ENCODE results near the gene CCDC88B. TPM values are rescaled to one million over a fixed set of nuclear protein-coding genes. Genes with fewer than 3 reads are reported as not detected.

Gene CCDC88B
- total RNA-seq, 1 experiment from 2014 or later = 7.6 TPM

DNA sequence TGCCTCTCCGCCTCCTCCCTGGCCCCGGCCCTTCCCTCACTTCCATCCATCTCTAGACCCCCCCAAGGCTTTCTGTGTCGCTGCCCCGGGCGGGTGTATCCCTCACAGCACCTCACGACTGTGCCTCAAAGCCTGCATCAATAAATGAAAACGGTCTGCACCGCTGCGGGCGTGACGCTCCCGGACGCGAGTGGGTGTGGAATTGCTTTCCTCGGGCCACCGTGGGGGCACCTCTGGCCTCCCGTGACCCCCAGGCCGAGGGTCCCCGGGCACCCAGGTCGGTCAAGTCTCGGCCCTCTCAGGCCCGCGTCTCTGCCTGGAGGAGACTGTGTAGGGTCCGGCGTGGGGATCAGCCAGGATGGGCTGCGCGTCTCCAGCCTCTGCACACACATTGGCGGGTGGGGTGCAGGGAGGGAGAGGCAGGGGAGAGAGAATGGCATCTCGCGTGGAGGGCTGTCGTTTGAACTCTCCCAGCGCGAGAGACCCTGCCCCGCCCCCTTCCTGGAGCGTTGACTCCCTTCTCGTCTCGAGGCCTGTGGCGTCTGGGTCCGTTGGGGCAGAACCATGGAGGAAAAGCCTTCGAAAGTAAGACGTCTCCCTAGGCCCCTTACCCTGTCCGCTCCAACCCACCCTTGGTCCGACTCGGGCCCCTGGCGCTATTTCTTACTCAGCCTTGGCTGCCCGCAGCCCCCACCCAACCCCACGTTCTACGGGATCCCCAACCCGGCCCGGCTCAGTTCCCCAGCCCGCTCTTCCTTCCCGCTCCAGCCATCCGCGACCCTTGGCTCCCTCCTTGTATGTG, 40.0 kb upstream of the CCDC88B start, which contains the start of gene CATSPERZ:
Gene CATSPERZ, plus strand, starts transcription at position 512 of the 802 bp plus-strand sequence. Its CDS starts 53 bp downstream, at position 565.
- peak within 1 kb of the TSS; percentile 60 for H3K27ac Mint-ChIP-seq (ENCODE audit: unreplicated experiment)
- peak within 1 kb of the TSS; percentile 63 for H3K4me3 Mint-ChIP-seq (ENCODE audit: low read depth, unreplicated experiment)
- CTCF ChIA-PET = interaction anchor here (0.6 to 2.2 kb wide), 8 partner anchors 11 to 143 kb away, joined by 3 to 17 read pairs (median 6); no protein-coding TSS in a partner anchor
- no peaks in the 10 kb centered on the region for H3K9me3 Mint-ChIP-seq (ENCODE audit: low read depth, unreplicated experiment)
- no peak for TF ChIP-seq CTCF (IDR thresholded peaks at IDR 0.05; ENCODE audit: unreplicated experiment)
- BruUV-seq (replicated peaks) = no TSS peak
- intact Hi-C loops (cut with micrococcal nuclease; ENCODE audit: unreplicated experiment) = loop anchor here (10.0 kb wide), 1 partner anchor 55 kb away; the partner anchor contains the start of genes FKBP2 and PPP1R14B
- peaks cover 59% of the 10 kb centered on the region for H3K27me3 Mint-ChIP-seq (ENCODE audit: unreplicated experiment)
- DNase-seq = no peak
- H3K4me1 Mint-ChIP-seq (ENCODE audit: low read depth, unreplicated experiment) = peaks cover 26% of the 10 kb centered on the region
- H3K36me3 Mint-ChIP-seq (ENCODE audit: insufficient read depth, unreplicated experiment) = peaks cover 13% of the 10 kb centered on the region

- DNase-seq = no peak
- H3K4me3 Mint-ChIP-seq (ENCODE audit: low read depth, unreplicated experiment) = peak overlapping the region; percentile 100
Measured at GRCh38 chr11:64303109-64304031, 36.6 kb upstream of the CCDC88B start.

DNA sequence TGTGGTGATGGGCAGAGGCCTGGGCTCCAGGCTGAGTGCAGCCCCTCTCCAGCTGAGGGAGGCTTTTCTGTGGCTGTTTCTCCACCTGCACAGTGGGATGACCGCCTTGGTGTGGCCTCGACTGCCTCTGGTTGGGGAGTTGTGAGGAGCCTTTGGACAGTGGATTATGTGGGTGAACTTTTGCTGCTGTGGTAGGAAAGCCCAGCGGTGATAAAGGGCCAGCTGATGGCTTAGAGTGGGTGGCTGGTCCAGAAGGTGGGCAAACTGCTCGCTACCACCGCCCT, 36.0 kb upstream of the CCDC88B start:
- Mint-ChIP-seq H3K4me3 (ENCODE audit: low read depth, unreplicated experiment) (peak overlapping the region; percentile 100), H3K27me3 (ENCODE audit: unreplicated experiment) (peaks cover 21% of the 10 kb centered on the region), H3K9me3 (ENCODE audit: low read depth, unreplicated experiment) (no peaks in the 10 kb centered on the region), H3K27ac (ENCODE audit: unreplicated experiment) (peak overlapping the region; percentile 50), H3K4me1 (ENCODE audit: low read depth, unreplicated experiment) (peaks cover 34% of the 10 kb centered on the region), H3K36me3 (ENCODE audit: insufficient read depth, unreplicated experiment) (peaks cover 39% of the 10 kb centered on the region)
- no TSS peak for BruUV-seq (replicated peaks)
- no peak for TF ChIP-seq CTCF (IDR thresholded peaks at IDR 0.05; ENCODE audit: unreplicated experiment)
- CTCF ChIA-PET = interaction anchor here (0.7 to 3.7 kb wide), 9 partner anchors 13 to 99 kb away, joined by 3 to 25 read pairs (median 4); partner anchors contain the start of genes PRDX5 and TRMT112
- intact Hi-C loops (cut with micrococcal nuclease; ENCODE audit: unreplicated experiment) = loop anchor here (2.0 to 10.0 kb wide), 2 partner anchors 33 to 59 kb away; partner anchors contain the start of genes FKBP2 and PPP1R14B
- no peak for DNase-seq

More at GRCh38 chr11:64303109-64304031, 36.6 kb upstream of the CCDC88B start:
- BruUV-seq (replicated peaks) = no TSS peak
- Mint-ChIP-seq H3K4me1 (ENCODE audit: low read depth, unreplicated experiment) (peaks cover 34% of the 10 kb centered on the region), H3K36me3 (ENCODE audit: insufficient read depth, unreplicated experiment) (peaks cover 36% of the 10 kb centered on the region), H3K9me3 (ENCODE audit: low read depth, unreplicated experiment) (no peaks in the 10 kb centered on the region), H3K27ac (ENCODE audit: unreplicated experiment) (no peak overlapping the region), H3K27me3 (ENCODE audit: unreplicated experiment) (peaks cover 26% of the 10 kb centered on the region)
- CTCF ChIA-PET = interaction anchor here (0.7 to 3.7 kb wide), 7 partner anchors 32 to 98 kb away, joined by 3 to 25 read pairs (median 7); partner anchors contain the start of genes NUDT22 and TRPT1
- intact Hi-C loops (cut with micrococcal nuclease; ENCODE audit: unreplicated experiment) = loop anchor here (2.0 to 10.0 kb wide), 2 partner anchors 33 to 59 kb away; partner anchors contain the start of genes FKBP2 and PPP1R14B
- no peak for TF ChIP-seq CTCF (IDR thresholded peaks at IDR 0.05; ENCODE audit: unreplicated experiment)

Data from Calu3 (cell line).